NCI-H2107 treated with DMSO at 0.1 percent for 48 hours (cell line): ENCODE results near the gene CIRBP.

ENCODE experiments used
- DNase-seq: peaks from one replicate; lab custom pipeline; 2025; ENCODE audit not compliant: unreplicated experiment; lab: John Stamatoyannopoulos, UW

Gene CIRBP

GRCh38 chr19:1278713-1279660 lies 9.9 kb downstream of the CIRBP start:
- no peak for DNase-seq

GRCh38 chr19:1279782-1280341 lies 10.7 kb downstream of the CIRBP start:
- peak; percentile 51 for DNase-seq

- no peak for DNase-seq
These were observed 11.8 kb downstream of the CIRBP start for GRCh38 chr19:1280636-1281568.

- no peak for DNase-seq
These were observed 12.6 kb downstream of the CIRBP start for GRCh38 chr19:1281569-1282287.

- DNase-seq, result no peak
These were observed 13.6 kb downstream of the CIRBP start for GRCh38 chr19:1282588-1283206.

DNA sequence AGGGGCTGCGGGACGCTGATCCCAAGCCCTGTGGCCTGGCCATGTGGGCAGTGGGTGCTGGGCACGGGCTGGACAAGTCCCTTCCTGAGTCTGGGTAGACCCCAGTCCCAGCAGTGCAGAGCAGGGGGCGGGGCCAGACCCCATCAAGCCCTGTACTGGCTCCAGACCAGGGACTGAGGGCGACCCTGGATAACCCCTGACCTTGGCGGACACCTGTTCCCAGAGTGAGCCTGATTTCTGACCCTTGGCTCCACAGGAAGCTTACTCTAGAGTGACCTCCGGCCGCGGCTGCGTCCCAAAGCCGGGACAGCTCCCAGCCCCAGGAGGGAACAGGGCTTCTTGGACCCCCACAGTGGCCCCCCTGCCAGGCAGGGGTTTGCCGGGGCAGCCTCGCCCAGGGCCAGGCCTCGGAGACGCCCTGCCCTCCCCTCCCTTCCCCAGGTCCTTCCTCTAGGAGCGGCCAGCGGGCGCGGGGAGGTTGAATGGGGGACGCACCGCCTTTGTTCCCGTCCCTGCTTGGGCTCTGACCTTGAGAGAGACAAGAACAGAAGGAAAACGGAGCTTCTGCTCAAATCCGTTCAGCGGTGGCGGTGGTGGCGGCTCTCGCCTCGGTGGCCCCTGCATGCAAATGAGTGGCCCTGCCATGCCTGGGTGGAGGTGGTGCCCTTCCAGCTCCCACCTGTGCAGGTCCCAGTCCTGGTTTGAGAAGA lies 14.2 kb downstream of the CIRBP start:
- DNase-seq, result no peak

DNA sequence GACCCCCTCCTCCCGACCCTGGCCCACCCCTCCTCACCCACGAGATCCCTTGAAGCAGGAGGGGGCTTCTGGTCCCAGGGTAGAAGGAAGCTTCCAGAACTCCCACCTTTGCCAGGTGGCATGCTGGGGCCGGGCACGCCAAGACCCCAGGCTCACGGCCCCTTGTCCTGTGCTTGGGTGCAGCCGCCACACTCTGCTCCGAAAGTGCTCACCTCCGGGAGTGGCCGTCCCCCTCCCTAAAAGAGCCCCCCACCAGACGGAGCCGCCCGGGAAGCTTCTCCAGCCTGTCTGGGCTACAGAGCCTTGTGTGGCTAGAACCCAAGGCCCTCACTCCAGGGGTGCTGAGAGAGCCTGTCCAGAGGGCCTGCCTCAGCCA lies 14.8 kb downstream of the CIRBP start:
- no peak for DNase-seq

DNA sequence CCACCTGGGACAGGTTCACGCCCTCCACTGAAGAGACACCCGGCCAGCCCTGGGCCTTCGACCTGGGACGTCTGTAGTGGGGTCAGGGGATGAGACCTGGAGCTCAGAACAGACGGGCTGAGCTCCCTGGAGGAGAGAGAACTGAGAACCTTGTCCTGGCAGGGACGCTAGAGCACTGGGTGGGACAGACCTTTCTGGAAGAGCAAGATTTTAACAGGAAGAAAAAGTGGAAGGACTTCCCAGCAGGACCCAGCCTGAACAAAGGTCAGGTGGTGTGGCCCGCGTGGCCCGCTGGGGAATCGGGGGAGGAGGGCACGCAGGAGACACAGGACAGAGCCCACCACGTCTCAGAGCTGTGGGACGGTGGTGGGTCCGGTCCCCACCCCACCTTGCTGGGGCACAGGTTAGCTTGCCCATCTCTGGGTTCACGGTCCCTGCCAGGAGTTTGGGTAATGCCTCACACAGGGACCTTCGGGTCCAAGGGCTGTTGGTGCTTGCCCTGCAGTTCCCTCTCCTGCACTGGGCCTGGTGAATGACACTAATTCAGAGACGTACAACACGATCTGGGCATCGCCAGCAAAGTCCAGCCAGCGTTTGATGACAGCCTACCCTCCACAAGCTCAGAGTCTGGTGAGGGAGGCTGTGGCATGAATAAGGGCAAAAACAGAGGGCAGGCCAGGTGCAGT lies 15.3 kb downstream of the CIRBP start:
- no peak for DNase-seq

- no peak for DNase-seq
These were observed 16.0 kb downstream of the CIRBP start for GRCh38 chr19:1284979-1285736.

- no peak for DNase-seq
These were observed 16.7 kb downstream of the CIRBP start, which contains the start of gene EFNA2 for GRCh38 chr19:1285737-1286360. EFNA2 (plus strand) TSS chr19:1285873; CDS start chr19:1286169, 296 bp downstream.

GRCh38 chr19:1286487-1287353 lies 17.6 kb downstream of the CIRBP start:
- DNase-seq, result no peak

- no peak for DNase-seq
These were observed 18.5 kb downstream of the CIRBP start for GRCh38 chr19:1287354-1288225.

DNA sequence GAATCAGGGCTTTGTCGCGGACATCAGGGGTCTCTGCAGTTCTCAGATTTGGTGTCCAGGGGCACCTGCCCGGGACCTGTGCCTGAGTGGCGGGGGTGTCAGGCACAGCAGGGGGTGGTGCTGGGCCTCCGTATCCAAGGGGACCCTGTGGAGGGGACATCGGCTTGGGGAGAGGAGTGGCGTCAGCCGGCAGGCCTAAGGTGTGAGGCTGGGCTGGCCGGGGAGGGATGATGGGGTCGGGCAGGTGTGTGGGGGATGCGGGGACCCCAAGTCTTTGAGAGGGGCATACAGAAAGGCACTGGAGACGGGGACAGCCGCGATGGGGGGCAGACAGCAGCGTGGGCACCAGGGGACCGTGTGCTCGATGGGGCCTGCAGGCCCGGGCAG lies 19.1 kb downstream of the CIRBP start:
- no peak for DNase-seq

DNA sequence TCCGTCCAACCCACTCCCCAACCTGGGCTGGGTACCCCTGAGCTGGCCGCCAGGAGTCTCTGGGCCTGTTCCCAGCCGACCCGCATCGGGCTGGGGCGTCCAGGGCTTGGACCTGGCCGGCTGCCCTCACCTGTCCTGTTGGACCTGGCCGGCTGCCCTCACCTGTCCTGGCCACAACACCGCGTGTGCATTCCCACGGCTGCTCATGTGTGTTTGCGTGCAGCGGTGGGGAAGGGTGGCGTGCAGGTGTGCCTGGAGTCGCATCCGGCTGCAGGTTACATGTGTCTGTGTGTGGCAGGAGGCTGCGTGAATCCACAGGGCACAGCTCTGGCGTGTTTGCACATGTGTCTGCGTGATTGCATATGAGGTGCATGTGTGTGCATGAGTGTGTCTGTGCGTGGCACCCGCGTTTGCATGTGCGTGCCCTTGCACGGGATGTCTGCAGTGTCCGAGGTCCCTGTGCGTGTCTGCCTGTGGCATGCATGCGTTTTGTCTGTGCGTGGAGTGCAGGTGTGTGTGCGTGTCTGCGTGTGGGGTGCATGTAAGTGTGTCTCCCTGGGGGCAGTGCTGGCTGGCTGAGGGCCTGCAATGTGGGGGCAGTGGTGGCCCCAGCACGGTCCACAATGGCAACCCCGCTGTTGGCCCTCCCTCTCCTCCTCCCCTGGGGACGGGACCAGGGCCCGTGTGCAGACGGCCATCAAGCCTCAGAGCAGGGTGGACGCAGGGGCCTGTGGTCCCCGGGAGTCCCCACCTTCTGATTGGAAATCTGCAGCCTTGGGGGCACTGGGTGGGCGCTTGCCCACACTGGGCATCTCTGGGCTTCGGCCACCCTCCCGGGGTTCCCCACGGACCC lies 19.9 kb downstream of the CIRBP start:
- no peak for DNase-seq

- DNase-seq, result no peak
These were observed 20.5 kb downstream of the CIRBP start for GRCh38 chr19:1289686-1290025.
